Measurements from ENCODE around the gene DMD.

Gene DMD

GRCh38 chrX:33045882-33046281 lies 165.5 kb downstream of the DMD start:
- no peaks in the 10 kb centered on the region for H3K4me1 ChIP-seq (ENCODE audit: control extremely low read depth in 1 of 4, control insufficient read depth in 4 of 4, insufficient read depth in 4 of 4, low read length in 3 of 4)
- POLR2A ChIA-PET, result no interaction called here
- no peaks in the 10 kb centered on the region for H3K36me3 ChIP-seq (ENCODE audit: control insufficient read depth in 4 of 4, insufficient read depth in 4 of 4, low read length in 3 of 4)
- no peaks in the 10 kb centered on the region for H3K27me3 ChIP-seq (replicated peaks in 2 of 5; ENCODE audit: control insufficient read depth in 4 of 5, insufficient read depth in 5 of 5, low read length in 4 of 5)
- H3K4me3 ChIP-seq (ENCODE audit: control insufficient read depth in 1 of 7, extremely low read depth in 1 of 7, insufficient read depth in 4 of 7, low read depth in 2 of 7, low read length in 6 of 7), result no peak overlapping the region
- 100% methylated on average over 1 of the region's 2 CpGs for WGBS (ENCODE audit: insufficient coverage)
- H3K9me3 ChIP-seq (ENCODE audit: control extremely low read depth in 1 of 5, control insufficient read depth in 4 of 5, insufficient read depth in 2 of 5, low read depth in 1 of 5, low read length in 4 of 5), result no peaks in the 10 kb centered on the region
- no peak for DNase-seq
- no peak overlapping the region for H3K27ac ChIP-seq (ENCODE audit: insufficient read depth in 1 of 2, low read depth in 1 of 2, low read length in 2 of 2, poor library complexity in 1 of 2, severe bottlenecking in 2 of 2)
- CTCF ChIA-PET, result no interaction called here

- POLR2A ChIA-PET, result no interaction called here
- Histone ChIP-seq H3K4me1 (ENCODE audit: control extremely low read depth in 1 of 4, control insufficient read depth in 4 of 4, insufficient read depth in 4 of 4, low read length in 3 of 4) (no peaks in the 10 kb centered on the region), H3K36me3 (ENCODE audit: control insufficient read depth in 4 of 4, insufficient read depth in 4 of 4, low read length in 3 of 4) (no peaks in the 10 kb centered on the region), H3K27ac (ENCODE audit: insufficient read depth in 1 of 2, low read depth in 1 of 2, low read length in 2 of 2, poor library complexity in 1 of 2, severe bottlenecking in 2 of 2) (no peak overlapping the region), H3K9me3 (ENCODE audit: control extremely low read depth in 1 of 5, control insufficient read depth in 4 of 5, insufficient read depth in 2 of 5, low read depth in 1 of 5, low read length in 4 of 5) (no peaks in the 10 kb centered on the region), H3K27me3 (replicated peaks in 2 of 5; ENCODE audit: control insufficient read depth in 4 of 5, insufficient read depth in 5 of 5, low read length in 4 of 5) (no peaks in the 10 kb centered on the region), H3K4me3 (ENCODE audit: control insufficient read depth in 1 of 7, extremely low read depth in 1 of 7, insufficient read depth in 4 of 7, low read depth in 2 of 7, low read length in 6 of 7) (no peak overlapping the region)
- WGBS (ENCODE audit: insufficient coverage), result no CpG with 5 or more reads among the region's 3 CpGs
- CTCF ChIA-PET, result no interaction called here
- no peak for DNase-seq
Measured at GRCh38 chrX:33045245-33045644, 166.1 kb downstream of the DMD start.

GRCh38 chrX:33041141-33041540 lies 170.2 kb downstream of the DMD start:
- POLR2A ChIA-PET, result no interaction called here
- Histone ChIP-seq H3K9me3 (ENCODE audit: control extremely low read depth in 1 of 5, control insufficient read depth in 4 of 5, insufficient read depth in 2 of 5, low read depth in 1 of 5, low read length in 4 of 5) (no peaks in the 10 kb centered on the region), H3K27ac (ENCODE audit: insufficient read depth in 1 of 2, low read depth in 1 of 2, low read length in 2 of 2, poor library complexity in 1 of 2, severe bottlenecking in 2 of 2) (no peak overlapping the region), H3K36me3 (ENCODE audit: control insufficient read depth in 4 of 4, insufficient read depth in 4 of 4, low read length in 3 of 4) (no peaks in the 10 kb centered on the region), H3K4me1 (ENCODE audit: control extremely low read depth in 1 of 4, control insufficient read depth in 4 of 4, insufficient read depth in 4 of 4, low read length in 3 of 4) (no peaks in the 10 kb centered on the region), H3K27me3 (replicated peaks in 2 of 5; ENCODE audit: control insufficient read depth in 4 of 5, insufficient read depth in 5 of 5, low read length in 4 of 5) (no peaks in the 10 kb centered on the region), H3K4me3 (ENCODE audit: control insufficient read depth in 1 of 7, extremely low read depth in 1 of 7, insufficient read depth in 4 of 7, low read depth in 2 of 7, low read length in 6 of 7) (no peak overlapping the region)
- CTCF ChIA-PET, result no interaction called here
- 97% methylated on average over 20 of the region's 22 CpGs for WGBS (ENCODE audit: insufficient coverage)
- DNase-seq, result no peak

GRCh38 chrX:33032700-33033099 lies 178.6 kb downstream of the DMD start:
- no peak overlapping the region for H3K4me3 ChIP-seq (ENCODE audit: control insufficient read depth in 1 of 7, extremely low read depth in 1 of 7, insufficient read depth in 4 of 7, low read depth in 2 of 7, low read length in 6 of 7)
- CTCF ChIA-PET, result no interaction called here
- WGBS (ENCODE audit: insufficient coverage), result 96% methylated on average over 3 of the region's 3 CpGs
- no peaks in the 10 kb centered on the region for H3K27me3 ChIP-seq (replicated peaks in 2 of 5; ENCODE audit: control insufficient read depth in 4 of 5, insufficient read depth in 5 of 5, low read length in 4 of 5)
- no peak for DNase-seq
- H3K27ac ChIP-seq (ENCODE audit: insufficient read depth in 1 of 2, low read depth in 1 of 2, low read length in 2 of 2, poor library complexity in 1 of 2, severe bottlenecking in 2 of 2), result no peak overlapping the region
- H3K4me1 ChIP-seq (ENCODE audit: control extremely low read depth in 1 of 4, control insufficient read depth in 4 of 4, insufficient read depth in 4 of 4, low read length in 3 of 4), result no peaks in the 10 kb centered on the region
- no peaks in the 10 kb centered on the region for H3K36me3 ChIP-seq (ENCODE audit: control insufficient read depth in 4 of 4, insufficient read depth in 4 of 4, low read length in 3 of 4)
- no peaks in the 10 kb centered on the region for H3K9me3 ChIP-seq (ENCODE audit: control extremely low read depth in 1 of 5, control insufficient read depth in 4 of 5, insufficient read depth in 2 of 5, low read depth in 1 of 5, low read length in 4 of 5)
- POLR2A ChIA-PET, result no interaction called here

- no peak for DNase-seq
- Histone ChIP-seq H3K9me3 (ENCODE audit: control extremely low read depth in 1 of 5, control insufficient read depth in 4 of 5, insufficient read depth in 2 of 5, low read depth in 1 of 5, low read length in 4 of 5) (no peaks in the 10 kb centered on the region), H3K27ac (ENCODE audit: insufficient read depth in 1 of 2, low read depth in 1 of 2, low read length in 2 of 2, poor library complexity in 1 of 2, severe bottlenecking in 2 of 2) (no peak overlapping the region), H3K36me3 (ENCODE audit: control insufficient read depth in 4 of 4, insufficient read depth in 4 of 4, low read length in 3 of 4) (no peaks in the 10 kb centered on the region), H3K4me1 (ENCODE audit: control extremely low read depth in 1 of 4, control insufficient read depth in 4 of 4, insufficient read depth in 4 of 4, low read length in 3 of 4) (no peaks in the 10 kb centered on the region), H3K27me3 (replicated peaks in 2 of 5; ENCODE audit: control insufficient read depth in 4 of 5, insufficient read depth in 5 of 5, low read length in 4 of 5) (no peaks in the 10 kb centered on the region), H3K4me3 (ENCODE audit: control insufficient read depth in 1 of 7, extremely low read depth in 1 of 7, insufficient read depth in 4 of 7, low read depth in 2 of 7, low read length in 6 of 7) (no peak overlapping the region)
- CTCF ChIA-PET, result no interaction called here
- POLR2A ChIA-PET, result no interaction called here
- no CpG with 5 or more reads among the region's 6 CpGs for WGBS (ENCODE audit: insufficient coverage)
Measured at GRCh38 chrX:33014949-33015348, 196.4 kb downstream of the DMD start.

GRCh38 chrX:33014086-33014485 lies 197.3 kb downstream of the DMD start:
- no peaks in the 10 kb centered on the region for H3K4me1 ChIP-seq (ENCODE audit: control extremely low read depth in 1 of 4, control insufficient read depth in 4 of 4, insufficient read depth in 4 of 4, low read length in 3 of 4)
- POLR2A ChIA-PET, result no interaction called here
- H3K36me3 ChIP-seq (ENCODE audit: control insufficient read depth in 4 of 4, insufficient read depth in 4 of 4, low read length in 3 of 4), result no peaks in the 10 kb centered on the region
- H3K9me3 ChIP-seq (ENCODE audit: control extremely low read depth in 1 of 5, control insufficient read depth in 4 of 5, insufficient read depth in 2 of 5, low read depth in 1 of 5, low read length in 4 of 5), result no peaks in the 10 kb centered on the region
- H3K4me3 ChIP-seq (ENCODE audit: control insufficient read depth in 1 of 7, extremely low read depth in 1 of 7, insufficient read depth in 4 of 7, low read depth in 2 of 7, low read length in 6 of 7), result no peak overlapping the region
- H3K27ac ChIP-seq (ENCODE audit: insufficient read depth in 1 of 2, low read depth in 1 of 2, low read length in 2 of 2, poor library complexity in 1 of 2, severe bottlenecking in 2 of 2), result no peak overlapping the region
- CTCF ChIA-PET, result no interaction called here
- no peak for DNase-seq
- WGBS (ENCODE audit: insufficient coverage), result 94% methylated on average over 2 of the region's 3 CpGs
- no peaks in the 10 kb centered on the region for H3K27me3 ChIP-seq (replicated peaks in 2 of 5; ENCODE audit: control insufficient read depth in 4 of 5, insufficient read depth in 5 of 5, low read length in 4 of 5)

GRCh38 chrX:33001107-33001506 lies 210.2 kb downstream of the DMD start:
- CTCF ChIA-PET, result no interaction called here
- no peaks in the 10 kb centered on the region for H3K9me3 ChIP-seq (ENCODE audit: control extremely low read depth in 1 of 5, control insufficient read depth in 4 of 5, insufficient read depth in 2 of 5, low read depth in 1 of 5, low read length in 4 of 5)
- H3K4me1 ChIP-seq (ENCODE audit: control extremely low read depth in 1 of 4, control insufficient read depth in 4 of 4, insufficient read depth in 4 of 4, low read length in 3 of 4), result no peaks in the 10 kb centered on the region
- DNase-seq, result no peak
- POLR2A ChIA-PET, result no interaction called here
- no peak overlapping the region for H3K27ac ChIP-seq (ENCODE audit: insufficient read depth in 1 of 2, low read depth in 1 of 2, low read length in 2 of 2, poor library complexity in 1 of 2, severe bottlenecking in 2 of 2)
- H3K27me3 ChIP-seq (replicated peaks in 2 of 5; ENCODE audit: control insufficient read depth in 4 of 5, insufficient read depth in 5 of 5, low read length in 4 of 5), result no peaks in the 10 kb centered on the region
- H3K36me3 ChIP-seq (ENCODE audit: control insufficient read depth in 4 of 4, insufficient read depth in 4 of 4, low read length in 3 of 4), result no peaks in the 10 kb centered on the region
- no peak overlapping the region for H3K4me3 ChIP-seq (ENCODE audit: control insufficient read depth in 1 of 7, extremely low read depth in 1 of 7, insufficient read depth in 4 of 7, low read depth in 2 of 7, low read length in 6 of 7)

GRCh38 chrX:32998776-32999175 lies 212.6 kb downstream of the DMD start:
- no peaks in the 10 kb centered on the region for H3K4me1 ChIP-seq (ENCODE audit: control extremely low read depth in 1 of 4, control insufficient read depth in 4 of 4, insufficient read depth in 4 of 4, low read length in 3 of 4)
- 93% methylated on average over 2 of the region's 4 CpGs for WGBS (ENCODE audit: insufficient coverage)
- POLR2A ChIA-PET, result no interaction called here

More at GRCh38 chrX:32998776-32999175, 212.6 kb downstream of the DMD start:
- no peaks in the 10 kb centered on the region for H3K27me3 ChIP-seq (replicated peaks in 2 of 5; ENCODE audit: control insufficient read depth in 4 of 5, insufficient read depth in 5 of 5, low read length in 4 of 5)
- H3K9me3 ChIP-seq (ENCODE audit: control extremely low read depth in 1 of 5, control insufficient read depth in 4 of 5, insufficient read depth in 2 of 5, low read depth in 1 of 5, low read length in 4 of 5), result no peaks in the 10 kb centered on the region
- CTCF ChIA-PET, result no interaction called here
- H3K27ac ChIP-seq (ENCODE audit: insufficient read depth in 1 of 2, low read depth in 1 of 2, low read length in 2 of 2, poor library complexity in 1 of 2, severe bottlenecking in 2 of 2), result no peak overlapping the region
- H3K36me3 ChIP-seq (ENCODE audit: control insufficient read depth in 4 of 4, insufficient read depth in 4 of 4, low read length in 3 of 4), result no peaks in the 10 kb centered on the region
- no peak overlapping the region for H3K4me3 ChIP-seq (ENCODE audit: control insufficient read depth in 1 of 7, extremely low read depth in 1 of 7, insufficient read depth in 4 of 7, low read depth in 2 of 7, low read length in 6 of 7)
- no peak for DNase-seq
